ENCODE measurements around the gene SLC6A20.

DNA sequence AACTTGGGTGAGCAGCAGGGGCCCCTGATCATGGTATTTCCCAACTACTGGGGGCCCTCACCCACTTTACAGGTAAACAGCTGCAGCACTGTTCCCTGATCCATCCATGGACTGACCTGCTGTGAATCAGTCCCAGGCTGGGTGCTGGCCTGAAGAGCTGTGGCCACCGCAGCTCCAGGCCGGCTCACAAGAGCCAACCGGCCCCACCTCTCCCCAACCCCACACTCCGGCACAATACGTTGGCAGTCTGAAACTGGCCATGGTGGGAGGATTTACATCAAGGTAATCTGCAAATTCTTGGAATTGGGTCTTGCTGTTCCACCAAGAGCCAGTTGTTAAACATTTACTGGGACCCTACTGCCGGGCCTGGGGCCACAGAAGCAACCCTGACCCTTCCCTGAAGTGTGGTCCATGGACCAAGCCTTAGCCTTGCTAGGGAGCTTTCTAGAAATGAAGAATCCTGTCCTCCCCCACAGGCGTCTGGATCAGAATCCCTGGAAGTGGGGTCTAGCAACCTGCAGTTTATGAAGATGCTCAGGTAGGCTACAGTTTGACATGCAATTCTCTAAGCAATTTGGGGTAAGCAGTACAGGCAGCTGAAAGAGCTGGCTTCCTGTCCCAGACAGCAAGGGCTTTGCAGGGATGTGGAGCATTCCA is 3.7 kb downstream of the SLC6A20 start:
- TF ChIP-seq, protein P1, sequence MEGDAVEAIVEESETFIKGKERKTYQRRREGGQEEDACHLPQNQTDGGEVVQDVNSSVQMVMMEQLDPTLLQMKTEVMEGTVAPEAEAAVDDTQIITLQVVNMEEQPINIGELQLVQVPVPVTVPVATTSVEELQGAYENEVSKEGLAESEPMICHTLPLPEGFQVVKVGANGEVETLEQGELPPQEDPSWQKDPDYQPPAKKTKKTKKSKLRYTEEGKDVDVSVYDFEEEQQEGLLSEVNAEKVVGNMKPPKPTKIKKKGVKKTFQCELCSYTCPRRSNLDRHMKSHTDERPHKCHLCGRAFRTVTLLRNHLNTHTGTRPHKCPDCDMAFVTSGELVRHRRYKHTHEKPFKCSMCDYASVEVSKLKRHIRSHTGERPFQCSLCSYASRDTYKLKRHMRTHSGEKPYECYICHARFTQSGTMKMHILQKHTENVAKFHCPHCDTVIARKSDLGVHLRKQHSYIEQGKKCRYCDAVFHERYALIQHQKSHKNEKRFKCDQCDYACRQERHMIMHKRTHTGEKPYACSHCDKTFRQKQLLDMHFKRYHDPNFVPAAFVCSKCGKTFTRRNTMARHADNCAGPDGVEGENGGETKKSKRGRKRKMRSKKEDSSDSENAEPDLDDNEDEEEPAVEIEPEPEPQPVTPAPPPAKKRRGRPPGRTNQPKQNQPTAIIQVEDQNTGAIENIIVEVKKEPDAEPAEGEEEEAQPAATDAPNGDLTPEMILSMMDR (IDR thresholded peaks at IDR 0.05), result no peak
- TF ChIP-seq POLR2A (IDR thresholded peaks at IDR 0.05), result no peak
